HG03457 (cell line): ENCODE measurements around the gene AAK1.
"Not testable (repeated sequence)": the region's sequence is repeated elsewhere in the genome, so short reads cannot be mapped to it uniquely, and the experiment has no call there.

ENCODE experiments used
- ATAC-seq: cut with Tn5 transposase; IDR thresholded peaks from one replicate; pipeline ENCODE4 v1.9.1; 2021; ENCODE audit warnings: moderate number of reproducible peaks; ENCODE audit not compliant: unreplicated experiment

Gene AAK1

GRCh38 chr2:69660637-69661036, 17.1 kb upstream of the AAK1 start:
- ATAC-seq = no peak

GRCh38 chr2:69659941-69660483, 16.5 kb upstream of the AAK1 start:
- no peak for ATAC-seq

GRCh38 chr2:69659349-69659748, 15.8 kb upstream of the AAK1 start:
- ATAC-seq = no peak

- no peak for ATAC-seq
These were observed 8.7 kb upstream of the AAK1 start for GRCh38 chr2:69652206-69652605.

GRCh38 chr2:69647196-69647595, 3.7 kb upstream of the AAK1 start:
- ATAC-seq = not testable (repeated sequence)

- ATAC-seq = no peak
These were observed 3.2 kb upstream of the AAK1 start for GRCh38 chr2:69646714-69647113.

- no peak for ATAC-seq
These were observed 2.4 kb upstream of the AAK1 start for GRCh38 chr2:69645921-69646320.

- no peak for ATAC-seq
These were observed 1.5 kb upstream of the AAK1 start for GRCh38 chr2:69645031-69645431.

- no peak for ATAC-seq
These were observed 1.0 kb upstream of the AAK1 start for GRCh38 chr2:69644506-69644979.

- ATAC-seq = no peak
These were observed 584 bp downstream of the AAK1 start for GRCh38 chr2:69642709-69643601.

GRCh38 chr2:69641887-69642708, 1.4 kb downstream of the AAK1 start:
- ATAC-seq = no peak

GRCh38 chr2:69641471-69641870, 2.1 kb downstream of the AAK1 start:
- no peak for ATAC-seq

- ATAC-seq = no peak
These were observed 4.3 kb downstream of the AAK1 start for GRCh38 chr2:69639266-69639665.

GRCh38 chr2:69638630-69639029, 4.9 kb downstream of the AAK1 start:
- no peak for ATAC-seq

- ATAC-seq = no peak
These were observed 5.6 kb downstream of the AAK1 start for GRCh38 chr2:69637923-69638322.

- no peak for ATAC-seq
These were observed 7.1 kb downstream of the AAK1 start for GRCh38 chr2:69636395-69636794.

GRCh38 chr2:69635432-69635831, 8.1 kb downstream of the AAK1 start:
- no peak for ATAC-seq

- ATAC-seq = no peak
These were observed 9.2 kb downstream of the AAK1 start for GRCh38 chr2:69634196-69634821.

- ATAC-seq = no peak
These were observed 12.1 kb downstream of the AAK1 start for GRCh38 chr2:69631402-69631801.

- no peak for ATAC-seq
These were observed 13.5 kb downstream of the AAK1 start for GRCh38 chr2:69629921-69630608.
